ENCODE data around the gene CFDP1. TPM values are rescaled to one million over a fixed set of nuclear protein-coding genes. Genes with fewer than 3 reads are reported as not detected.
"Not testable (repeated sequence)": the region's sequence is repeated elsewhere in the genome, so short reads cannot be mapped to it uniquely, and the experiment has no call there.

The CFDP1 gene
- total and polyA plus RNA-seq, 2 donors: 71.0 to 78.8 TPM

DNA sequence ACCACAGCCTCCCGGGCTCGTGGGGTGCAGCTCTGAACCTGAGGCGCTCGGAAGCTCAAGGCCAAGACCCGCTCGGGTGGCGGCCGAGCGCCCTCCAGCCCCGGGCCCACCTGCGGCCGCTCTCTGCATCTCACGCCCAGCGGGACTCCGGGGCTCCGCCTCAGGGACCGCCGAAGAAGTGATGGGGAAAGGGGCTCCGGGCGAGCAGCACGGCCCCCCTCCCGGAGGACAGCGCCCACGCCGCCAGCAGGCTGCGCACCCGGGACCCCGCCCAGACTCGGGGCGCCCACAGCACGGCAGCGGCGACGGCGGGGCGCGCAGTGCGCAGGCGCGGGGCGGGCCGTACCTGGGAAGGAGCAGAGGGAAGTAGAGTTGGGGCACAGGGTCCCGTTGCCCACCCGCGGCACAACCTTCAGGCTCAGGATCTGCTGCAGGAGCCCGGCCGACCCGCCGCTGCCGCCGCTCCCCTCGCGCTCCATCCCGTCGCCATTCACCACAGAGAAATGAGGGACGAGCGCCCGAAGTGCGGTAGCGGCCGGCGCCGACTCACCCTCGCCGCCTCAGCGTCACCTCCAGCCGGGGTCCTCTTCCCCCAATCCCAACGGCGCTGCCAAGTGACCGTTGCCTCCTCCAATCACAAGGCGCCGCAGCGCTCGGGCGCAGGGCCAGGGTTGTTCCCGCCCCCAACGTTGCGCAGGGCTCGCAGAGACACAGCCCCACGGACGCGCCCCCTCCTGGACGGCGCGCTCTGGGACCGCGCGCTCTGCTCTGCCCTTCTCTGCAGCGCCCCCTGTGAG is 31.0 kb upstream of the CFDP1 start, which contains the start of gene TMEM170A:
TMEM170A (minus strand) TSS at position 568 of the 797 bp plus-strand sequence; CDS start at position 479, 89 bp downstream.
- Histone ChIP-seq H3K27ac (ENCODE audit: low read depth) (peak within 1 kb of the TSS; percentile 99), H3K4me3 (ENCODE audit: low read depth, low read length) (peak within 1 kb of the TSS; percentile 66), H3K36me3 (ENCODE audit: insufficient read depth) (no peaks in the 10 kb centered on the region), H3K4me1 (ENCODE audit: insufficient read depth) (no peaks in the 10 kb centered on the region)
- WGBS: under 1% methylated on average over 89 of the region's 89 CpGs
- DNase-seq (ENCODE audit: extremely low spot score): peak; percentile 97

- H3K4me1 ChIP-seq (ENCODE audit: insufficient read depth); DNase-seq (ENCODE audit: extremely low spot score); H3K36me3 ChIP-seq (ENCODE audit: insufficient read depth): not testable (repeated sequence)
- H3K4me3 ChIP-seq (ENCODE audit: low read depth, low read length): peak overlapping the region; percentile 66
- 3% methylated on average over 39 of the region's 39 CpGs for WGBS
- peak overlapping the region; percentile 99 for H3K27ac ChIP-seq (ENCODE audit: low read depth)
These were observed 30.3 kb upstream of the CFDP1 start for GRCh38 chr16:75463389-75464121.

- H3K4me3 ChIP-seq (ENCODE audit: low read depth, low read length): no peak overlapping the region
- H3K27ac ChIP-seq (ENCODE audit: low read depth): no peak overlapping the region
- no peaks in the 10 kb centered on the region for H3K4me1 ChIP-seq (ENCODE audit: insufficient read depth)
- DNase-seq (ENCODE audit: extremely low spot score): no peak
- H3K36me3 ChIP-seq (ENCODE audit: insufficient read depth): no peaks in the 10 kb centered on the region
- WGBS: 26% methylated on average over 2 of the region's 2 CpGs
These were observed 29.5 kb upstream of the CFDP1 start for GRCh38 chr16:75462806-75463205.

- no peaks in the 10 kb centered on the region for H3K4me1 ChIP-seq (ENCODE audit: insufficient read depth)
- H3K36me3 ChIP-seq (ENCODE audit: insufficient read depth): no peaks in the 10 kb centered on the region
- no peak overlapping the region for H3K4me3 ChIP-seq (ENCODE audit: low read depth, low read length)
- no peak overlapping the region for H3K27ac ChIP-seq (ENCODE audit: low read depth)
- no peak for DNase-seq (ENCODE audit: extremely low spot score)
- 64% methylated on average over 2 of the region's 2 CpGs for WGBS
These were observed 28.3 kb upstream of the CFDP1 start for GRCh38 chr16:75461575-75461974.

GRCh38 chr16:75460446-75460845 is 27.1 kb upstream of the CFDP1 start:
- DNase-seq (ENCODE audit: extremely low spot score): no peak
- WGBS: 17% methylated on average over 1 of the region's 1 CpG
- no peaks in the 10 kb centered on the region for H3K4me1 ChIP-seq (ENCODE audit: insufficient read depth)
- H3K27ac ChIP-seq (ENCODE audit: low read depth): no peak overlapping the region
- no peak overlapping the region for H3K4me3 ChIP-seq (ENCODE audit: low read depth, low read length)
- H3K36me3 ChIP-seq (ENCODE audit: insufficient read depth): no peaks in the 10 kb centered on the region

DNA sequence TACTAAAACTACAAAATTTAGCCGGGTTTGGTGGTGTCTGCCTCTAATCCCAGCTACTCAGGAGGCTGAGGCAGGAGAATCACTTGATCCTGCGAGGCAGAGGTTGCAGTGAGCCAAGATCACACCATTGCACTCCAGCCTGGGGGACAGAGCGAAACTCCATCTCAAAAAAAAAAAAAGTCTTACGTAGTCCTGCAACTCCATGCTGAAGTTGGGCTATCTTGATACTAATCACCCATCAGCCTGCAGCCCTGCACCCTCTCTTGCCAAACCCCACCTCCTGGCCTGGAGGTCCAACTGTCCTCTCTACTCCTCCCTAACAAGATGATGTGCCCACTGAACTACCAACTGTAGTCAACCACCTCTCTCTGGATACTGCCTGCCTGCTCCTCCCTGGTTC is 26.4 kb upstream of the CFDP1 start:
- no peak overlapping the region for H3K4me3 ChIP-seq (ENCODE audit: low read depth, low read length)
- WGBS: 91% methylated on average over 4 of the region's 4 CpGs
- H3K27ac ChIP-seq (ENCODE audit: low read depth): no peak overlapping the region
- no peaks in the 10 kb centered on the region for H3K4me1 ChIP-seq (ENCODE audit: insufficient read depth)
- DNase-seq (ENCODE audit: extremely low spot score): no peak
- no peaks in the 10 kb centered on the region for H3K36me3 ChIP-seq (ENCODE audit: insufficient read depth)

- Histone ChIP-seq H3K4me1 (ENCODE audit: insufficient read depth) (no peaks in the 10 kb centered on the region), H3K4me3 (ENCODE audit: low read depth, low read length) (no peak overlapping the region), H3K36me3 (ENCODE audit: insufficient read depth) (no peaks in the 10 kb centered on the region), H3K27ac (ENCODE audit: low read depth) (no peak overlapping the region)
- no peak for DNase-seq (ENCODE audit: extremely low spot score)
- WGBS: 86% methylated on average over 2 of the region's 2 CpGs
These were observed 25.1 kb upstream of the CFDP1 start for GRCh38 chr16:75458439-75458838.

DNA sequence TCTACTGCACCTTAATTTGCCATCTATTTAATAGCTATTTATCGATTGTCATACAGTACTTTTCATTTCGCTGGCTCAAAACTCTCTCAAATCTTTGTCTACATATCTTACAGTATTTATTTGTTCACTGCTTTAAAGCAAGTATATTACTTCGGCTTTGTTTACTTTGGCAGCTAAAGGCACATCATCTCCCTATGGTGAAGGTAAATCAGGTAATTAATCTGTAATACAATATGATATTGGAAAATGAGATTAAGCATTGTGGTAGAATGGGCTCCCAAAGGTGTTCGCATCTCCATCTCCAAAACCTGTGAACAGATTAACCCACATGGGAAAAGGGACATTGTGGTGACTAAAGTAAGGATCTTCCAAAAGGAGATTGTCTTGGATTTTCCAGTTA is 24.7 kb upstream of the CFDP1 start:
- H3K36me3 ChIP-seq (ENCODE audit: insufficient read depth): no peaks in the 10 kb centered on the region
- DNase-seq (ENCODE audit: extremely low spot score): no peak
- no peak overlapping the region for H3K4me3 ChIP-seq (ENCODE audit: low read depth, low read length)
- H3K27ac ChIP-seq (ENCODE audit: low read depth): no peak overlapping the region
- 87% methylated on average over 4 of the region's 4 CpGs for WGBS
- H3K4me1 ChIP-seq (ENCODE audit: insufficient read depth): no peaks in the 10 kb centered on the region

DNA sequence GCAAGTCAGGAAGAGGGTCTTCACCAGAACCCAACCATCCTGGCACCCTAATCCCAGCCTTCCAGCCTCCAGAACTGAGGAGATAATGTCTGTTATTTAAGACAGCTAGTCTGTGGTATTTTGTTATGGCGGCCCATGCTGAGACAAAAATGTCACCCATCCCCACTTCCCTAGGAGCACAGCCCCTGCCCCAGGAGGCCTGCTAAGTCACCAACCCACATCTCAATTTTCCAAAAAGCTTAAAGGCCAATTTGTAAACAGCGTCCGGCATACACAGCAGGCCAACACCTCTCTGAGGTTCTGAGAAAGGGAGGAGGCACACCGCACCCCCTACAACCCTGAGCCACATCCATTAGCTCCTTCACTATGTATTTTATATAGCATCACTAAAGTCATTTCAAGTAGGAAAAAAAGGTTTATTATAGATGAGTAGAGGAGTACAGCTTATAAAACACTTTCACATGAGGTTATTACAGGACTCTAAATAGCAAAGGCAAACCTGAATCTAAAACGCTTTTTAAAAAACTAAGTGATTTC is 24.2 kb upstream of the CFDP1 start:
- Histone ChIP-seq H3K4me1 (ENCODE audit: insufficient read depth) (no peaks in the 10 kb centered on the region), H3K4me3 (ENCODE audit: low read depth, low read length) (no peak overlapping the region), H3K27ac (ENCODE audit: low read depth) (no peak overlapping the region), H3K36me3 (ENCODE audit: insufficient read depth) (no peaks in the 10 kb centered on the region)
- WGBS: 96% methylated on average over 5 of the region's 5 CpGs
- DNase-seq (ENCODE audit: extremely low spot score): no peak

GRCh38 chr16:75456971-75457370 is 23.7 kb upstream of the CFDP1 start:
- Histone ChIP-seq H3K27ac (ENCODE audit: low read depth) (no peak overlapping the region), H3K36me3 (ENCODE audit: insufficient read depth) (no peaks in the 10 kb centered on the region), H3K4me3 (ENCODE audit: low read depth, low read length) (no peak overlapping the region), H3K4me1 (ENCODE audit: insufficient read depth) (no peaks in the 10 kb centered on the region)
- 81% methylated on average over 1 of the region's 1 CpG for WGBS
- DNase-seq (ENCODE audit: extremely low spot score): no peak

GRCh38 chr16:75456486-75456885 is 23.2 kb upstream of the CFDP1 start:
- WGBS: 92% methylated on average over 4 of the region's 4 CpGs
- H3K4me3 ChIP-seq (ENCODE audit: low read depth, low read length); H3K4me1 ChIP-seq (ENCODE audit: insufficient read depth); H3K36me3 ChIP-seq (ENCODE audit: insufficient read depth); H3K27ac ChIP-seq (ENCODE audit: low read depth); DNase-seq (ENCODE audit: extremely low spot score): not testable (repeated sequence)

DNA sequence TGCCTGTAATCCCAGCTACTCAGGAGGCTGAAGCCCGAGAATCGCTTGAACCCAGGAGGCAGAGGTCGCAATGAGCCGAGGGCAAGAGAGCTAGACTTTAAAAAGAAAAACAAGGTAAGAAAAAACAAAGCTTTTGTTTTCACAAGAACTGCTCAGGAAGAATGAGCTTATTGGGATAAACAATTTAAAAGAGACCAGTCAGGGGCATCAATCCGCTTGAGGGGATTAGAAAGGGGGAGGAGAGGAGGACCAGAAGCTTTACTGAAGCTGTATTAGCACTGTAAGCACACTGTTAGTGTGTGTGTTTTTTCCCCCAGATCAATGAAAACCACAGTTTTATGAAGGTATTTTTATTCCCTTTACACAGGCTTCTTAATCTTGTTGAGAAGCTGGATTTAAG is 22.4 kb upstream of the CFDP1 start:
- Histone ChIP-seq H3K27ac (ENCODE audit: low read depth) (no peak overlapping the region), H3K4me3 (ENCODE audit: low read depth, low read length) (no peak overlapping the region), H3K36me3 (ENCODE audit: insufficient read depth) (no peaks in the 10 kb centered on the region), H3K4me1 (ENCODE audit: insufficient read depth) (no peaks in the 10 kb centered on the region)
- WGBS: 72% methylated on average over 5 of the region's 5 CpGs
- DNase-seq (ENCODE audit: extremely low spot score): no peak

DNA sequence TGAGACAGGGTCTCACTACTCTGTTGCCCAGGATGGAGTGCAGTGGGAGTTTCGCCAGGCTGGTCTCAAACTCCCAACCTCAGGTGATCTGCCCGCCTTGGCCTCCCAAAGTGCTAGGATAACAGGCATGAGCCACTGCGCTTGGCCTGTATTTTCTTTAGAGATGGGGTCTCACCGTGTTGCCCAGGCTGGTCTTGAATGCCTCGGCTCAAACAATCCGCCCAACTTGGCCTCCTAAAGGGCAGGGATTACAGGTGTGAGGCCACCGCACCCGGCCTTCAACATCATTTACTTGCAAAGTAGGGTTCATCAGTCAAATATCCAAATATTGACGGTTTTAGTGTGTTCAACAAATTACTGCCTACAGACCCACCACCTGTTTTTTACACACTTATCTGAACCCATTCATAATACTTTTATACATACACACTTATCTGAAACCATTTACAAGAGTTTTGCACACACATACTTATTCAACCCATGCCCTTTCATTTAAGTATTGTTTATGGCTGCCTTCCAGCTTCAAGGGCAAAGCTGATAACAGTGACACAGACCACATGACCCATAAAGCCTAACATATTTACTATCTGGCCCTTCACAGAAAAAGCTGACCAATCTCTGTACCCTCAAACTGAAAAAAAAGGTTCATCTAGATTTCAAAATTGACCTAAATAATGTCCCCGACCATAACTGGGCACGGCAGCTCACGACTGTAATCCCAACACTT is 19.3 kb upstream of the CFDP1 start:
- no peak for DNase-seq (ENCODE audit: extremely low spot score)
- no peak overlapping the region for H3K27ac ChIP-seq (ENCODE audit: low read depth)
- H3K36me3 ChIP-seq (ENCODE audit: insufficient read depth): no peaks in the 10 kb centered on the region

More for the DNA sequence above, 19.3 kb upstream of the CFDP1 start:
- H3K4me3 ChIP-seq (ENCODE audit: low read depth, low read length): no peak overlapping the region
- WGBS: 76% methylated on average over 12 of the region's 12 CpGs
- no peaks in the 10 kb centered on the region for H3K4me1 ChIP-seq (ENCODE audit: insufficient read depth)
